Measurements from ENCODE around the gene CMTM4. TPM values are rescaled to one million over a fixed set of nuclear protein-coding genes. Genes with fewer than 3 reads are reported as not detected.

The CMTM4 gene
- total RNA-seq, 1 experiment from 2014 or later, result 77.8 TPM

DNA sequence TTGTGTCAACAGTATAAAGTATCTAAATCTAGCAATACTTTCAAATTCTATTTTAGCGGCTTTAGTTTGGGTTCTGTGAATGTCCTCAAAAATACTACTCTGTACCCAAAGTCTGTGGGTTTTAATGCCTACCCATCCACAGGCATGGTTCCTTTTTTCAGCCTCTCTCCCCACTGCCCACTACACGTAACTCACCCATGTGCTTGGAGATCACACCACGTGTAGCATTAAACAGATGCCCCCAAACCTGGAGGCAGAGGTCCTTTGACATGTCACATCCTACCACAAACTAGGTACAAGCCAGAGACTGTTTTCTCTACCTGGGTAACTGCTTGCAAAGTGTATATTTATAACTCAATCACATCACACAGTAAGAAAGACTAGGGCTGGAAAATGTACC lies 49.5 kb upstream of the CMTM4 start:
- no peak overlapping the region for H3K4me3 ChIP-seq (replicated peaks in 1 of 2; ENCODE audit: low read depth in 1 of 2, low read length in 2 of 2)
- ChIA-PET CTCF (interaction anchor here (0.6 kb wide), 1 partner anchor 177 kb away, joined by 3 read pairs; no protein-coding TSS in a partner anchor), POLR2A (no interaction called here), RAD21 (ENCODE audit: low non-redundant PET in 1 of 2, low total read pairs in 2 of 2, uncharacterized antibody in 2 of 2, unreplicated experiment in 2 of 2) (no interaction called here)
- H3K9me3 ChIP-seq (ENCODE audit: control insufficient read depth in 1 of 2, insufficient read depth in 1 of 2, low read depth in 1 of 2, low read length in 2 of 2), result no peaks in the 10 kb centered on the region
- no peaks in the 10 kb centered on the region; the same call in 1 of the 2 replicates for H4K20me1 ChIP-seq (ENCODE audit: insufficient read depth)
- H2AFZ ChIP-seq (ENCODE audit: low read depth, low read length, poor library complexity, severe bottlenecking), result no peak overlapping the region
- peaks cover 30 to 34% of the 10 kb centered on the region in 2 experiments; a peak in 3 of 4 replicates for H3K36me3 ChIP-seq (ENCODE audit: control insufficient read depth in 1 of 2, insufficient read depth in 2 of 2, low read length in 2 of 2)
- no peak for DNase-seq (ENCODE audit: low read depth, low spot score)
- H3K79me2 ChIP-seq (ENCODE audit: insufficient read depth, low read length), result peaks cover 83% of the 10 kb centered on the region
- H3K4me1 ChIP-seq (ENCODE audit: control insufficient read depth in 1 of 2, insufficient read depth in 2 of 2, low read length in 2 of 2), result peaks cover 24 to 27% of the 10 kb centered on the region in 2 experiments
- H3K27ac ChIP-seq (ENCODE audit: low read depth, low read length), result no peak overlapping the region
- TF ChIP-seq TCF7L2 (IDR thresholded peaks at IDR 0.05; ENCODE audit: borderline replicate concordance, extremely low read depth, insufficient read depth, insufficient read length) (no peak), JUND (IDR thresholded peaks at IDR 0.05) (no peak), CBX3 (IDR thresholded peaks at IDR 0.05; ENCODE audit: low read depth) (no peak), FOSL1 (IDR thresholded peaks at IDR 0.05; ENCODE audit: low read depth) (no peak), ZNF274 (IDR thresholded peaks at IDR 0.05; ENCODE audit: low read depth, low read length) (no peak), POLR2AphosphoS5 (IDR thresholded peaks at IDR 0.05; ENCODE audit: low read depth, low read length) (no peak), ZFX (IDR thresholded peaks at IDR 0.05) (no peak), POLR2A (IDR thresholded peaks at IDR 0.05; ENCODE audit: borderline replicate concordance, extremely low read depth, insufficient read depth, insufficient read length) (no peak), SIN3A (IDR thresholded peaks at IDR 0.05; ENCODE audit: low read depth) (no peak), ELF1 (IDR thresholded peaks at IDR 0.05; ENCODE audit: borderline replicate concordance, low read depth) (no peak), EZH2phosphoT487 (IDR thresholded peaks at IDR 0.05; ENCODE audit: borderline replicate concordance) (no peak), RAD21 (IDR thresholded peaks at IDR 0.05; ENCODE audit: low read depth) (no peak), SRF (IDR thresholded peaks at IDR 0.05; ENCODE audit: low read depth) (no peak)
- TF ChIP-seq, protein P1, sequence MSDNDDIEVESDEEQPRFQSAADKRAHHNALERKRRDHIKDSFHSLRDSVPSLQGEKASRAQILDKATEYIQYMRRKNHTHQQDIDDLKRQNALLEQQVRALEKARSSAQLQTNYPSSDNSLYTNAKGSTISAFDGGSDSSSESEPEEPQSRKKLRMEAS (IDR thresholded peaks at IDR 0.05), result no peak
- H3K4me2 ChIP-seq (ENCODE audit: low read length), result no peak overlapping the region
- no TSS peak for BruUV-seq (replicated peaks)
- H3K27me3 ChIP-seq (ENCODE audit: insufficient read depth, low read length), result no peaks in the 10 kb centered on the region
- no peak overlapping the region for H3K9ac ChIP-seq (ENCODE audit: low read length)
- intact Hi-C loops (cut with micrococcal nuclease), result no loop called here
- no peak for ATAC-seq
- no peaks in the 10 kb centered on the region for H3K9me2 ChIP-seq (ENCODE audit: insufficient read depth)

Data from HCT116 (cell line).